GM21515 (cell line): ENCODE results near the gene SHOX.

Experiments
- ATAC-seq: cut with Tn5 transposase; IDR thresholded peaks from one replicate; pipeline ENCODE4 v1.9.1; 2021; ENCODE audit not compliant: unreplicated experiment

The SHOX gene

GRCh38 chrX:663841-664240 lies 33.2 kb downstream of the SHOX start:
- no peak for ATAC-seq

GRCh38 chrX:666762-667720 lies 36.5 kb downstream of the SHOX start:
- no peak for ATAC-seq

- ATAC-seq: no peak
Measured at GRCh38 chrX:670645-671044, 40.1 kb downstream of the SHOX start.

GRCh38 chrX:672931-673330 lies 42.3 kb downstream of the SHOX start:
- ATAC-seq: no peak

GRCh38 chrX:675279-675954 lies 44.8 kb downstream of the SHOX start:
- no peak for ATAC-seq

GRCh38 chrX:675955-676295 lies 45.3 kb downstream of the SHOX start:
- ATAC-seq: no peak

- no peak for ATAC-seq
Measured at GRCh38 chrX:677376-677775, 46.8 kb downstream of the SHOX start.

- ATAC-seq: no peak
Measured at GRCh38 chrX:679291-679979, 48.8 kb downstream of the SHOX start.

- no peak for ATAC-seq
Measured at GRCh38 chrX:680062-680461, 49.5 kb downstream of the SHOX start.

- no peak for ATAC-seq
Measured at GRCh38 chrX:681989-682388, 51.4 kb downstream of the SHOX start.

- no peak for ATAC-seq
Measured at GRCh38 chrX:682892-683291, 52.3 kb downstream of the SHOX start.

- ATAC-seq: no peak
Measured at GRCh38 chrX:683576-683975, 53.0 kb downstream of the SHOX start.

- ATAC-seq: no peak
Measured at GRCh38 chrX:685120-686032, 54.8 kb downstream of the SHOX start.

- ATAC-seq: no peak
Measured at GRCh38 chrX:689983-690382, 59.4 kb downstream of the SHOX start.

GRCh38 chrX:694800-695199 lies 64.2 kb downstream of the SHOX start:
- ATAC-seq: no peak

GRCh38 chrX:698206-698605 lies 67.6 kb downstream of the SHOX start:
- no peak for ATAC-seq

- no peak for ATAC-seq
Measured at GRCh38 chrX:700936-701335, 70.3 kb downstream of the SHOX start.

- no peak for ATAC-seq
Measured at GRCh38 chrX:701673-702072, 71.1 kb downstream of the SHOX start.

- no peak for ATAC-seq
Measured at GRCh38 chrX:703466-703865, 72.9 kb downstream of the SHOX start.

GRCh38 chrX:703866-704265 lies 73.3 kb downstream of the SHOX start:
- no peak for ATAC-seq
